WI38 (cell line): ENCODE results near the gene INTS11.
A peak's percentile ranks its signal among the peaks of the same experiment; 100 is the strongest.

Experiments used
- H3K4me3 ChIP-seq: 2 replicates; pipeline ENCODE4 v1.5.1; 2011; ENCODE audit warnings: low read depth, mild to moderate bottlenecking, control low read depth, low read length
- TF ChIP-seq, protein P1 (sequence below): IDR thresholded peaks from 2 replicates; pipeline ENCODE4 v1.5.1; 2012; ENCODE audit warnings: low read depth, mild to moderate bottlenecking, control low read depth, low read length

INTS11 gene

DNA sequence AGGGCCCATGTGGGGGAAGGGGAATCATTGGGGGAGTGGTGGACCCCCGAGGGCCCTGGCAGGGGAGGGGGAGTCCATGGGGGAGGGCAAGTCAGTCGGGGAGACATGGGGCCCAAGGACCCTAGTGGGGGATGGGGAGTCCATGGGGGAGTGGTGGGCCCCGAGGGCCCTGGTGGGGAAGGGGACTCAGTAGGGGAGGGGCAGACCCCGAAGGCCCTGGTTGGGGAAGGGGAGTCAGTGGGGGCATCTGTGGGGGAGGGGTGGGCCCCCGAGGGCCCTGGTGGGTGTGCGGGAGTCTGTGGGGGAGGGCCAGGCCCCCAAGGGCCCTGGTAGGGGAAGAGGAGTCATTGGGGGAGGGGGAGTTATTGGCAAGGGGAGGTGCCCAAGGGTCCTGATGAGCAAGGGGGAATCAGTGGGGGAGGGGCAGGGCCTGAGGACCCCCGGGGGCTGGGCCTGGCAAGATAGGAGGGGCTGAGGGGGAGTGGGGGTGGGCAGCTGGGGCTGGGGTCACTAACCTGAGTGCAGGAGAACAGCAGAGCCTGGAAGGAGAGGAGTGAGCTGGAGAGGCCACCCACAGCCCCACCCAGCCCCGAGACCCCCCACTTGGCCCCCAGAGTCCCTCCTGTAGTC lies 31.8 kb upstream of the INTS11 start:
- TF ChIP-seq, protein P1, sequence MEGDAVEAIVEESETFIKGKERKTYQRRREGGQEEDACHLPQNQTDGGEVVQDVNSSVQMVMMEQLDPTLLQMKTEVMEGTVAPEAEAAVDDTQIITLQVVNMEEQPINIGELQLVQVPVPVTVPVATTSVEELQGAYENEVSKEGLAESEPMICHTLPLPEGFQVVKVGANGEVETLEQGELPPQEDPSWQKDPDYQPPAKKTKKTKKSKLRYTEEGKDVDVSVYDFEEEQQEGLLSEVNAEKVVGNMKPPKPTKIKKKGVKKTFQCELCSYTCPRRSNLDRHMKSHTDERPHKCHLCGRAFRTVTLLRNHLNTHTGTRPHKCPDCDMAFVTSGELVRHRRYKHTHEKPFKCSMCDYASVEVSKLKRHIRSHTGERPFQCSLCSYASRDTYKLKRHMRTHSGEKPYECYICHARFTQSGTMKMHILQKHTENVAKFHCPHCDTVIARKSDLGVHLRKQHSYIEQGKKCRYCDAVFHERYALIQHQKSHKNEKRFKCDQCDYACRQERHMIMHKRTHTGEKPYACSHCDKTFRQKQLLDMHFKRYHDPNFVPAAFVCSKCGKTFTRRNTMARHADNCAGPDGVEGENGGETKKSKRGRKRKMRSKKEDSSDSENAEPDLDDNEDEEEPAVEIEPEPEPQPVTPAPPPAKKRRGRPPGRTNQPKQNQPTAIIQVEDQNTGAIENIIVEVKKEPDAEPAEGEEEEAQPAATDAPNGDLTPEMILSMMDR: no peak
- H3K4me3 ChIP-seq: peak overlapping the region; percentile 96

DNA sequence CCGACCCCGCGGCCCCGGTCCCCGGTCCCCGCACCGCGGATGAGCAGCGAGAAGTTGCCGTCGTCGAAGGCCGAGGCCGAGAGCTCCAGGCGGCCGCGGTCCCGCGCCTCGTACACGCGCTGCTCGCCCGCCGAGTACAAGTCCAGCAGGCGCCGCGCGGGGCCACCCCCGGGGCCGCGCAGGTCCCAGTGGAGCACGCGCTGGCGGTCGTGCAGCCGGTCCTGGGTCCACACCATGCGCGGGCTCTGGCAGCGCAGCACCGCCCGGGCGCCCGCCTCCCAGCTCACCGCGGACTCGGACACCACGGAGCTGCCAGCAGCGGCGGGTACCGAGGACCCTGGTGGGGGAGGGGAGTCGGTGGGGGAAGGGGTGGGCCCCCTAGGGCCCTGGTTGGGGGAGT lies 31.0 kb upstream of the INTS11 start:
- peak overlapping the region; percentile 41 for H3K4me3 ChIP-seq
- TF ChIP-seq, protein P1: no peak

DNA sequence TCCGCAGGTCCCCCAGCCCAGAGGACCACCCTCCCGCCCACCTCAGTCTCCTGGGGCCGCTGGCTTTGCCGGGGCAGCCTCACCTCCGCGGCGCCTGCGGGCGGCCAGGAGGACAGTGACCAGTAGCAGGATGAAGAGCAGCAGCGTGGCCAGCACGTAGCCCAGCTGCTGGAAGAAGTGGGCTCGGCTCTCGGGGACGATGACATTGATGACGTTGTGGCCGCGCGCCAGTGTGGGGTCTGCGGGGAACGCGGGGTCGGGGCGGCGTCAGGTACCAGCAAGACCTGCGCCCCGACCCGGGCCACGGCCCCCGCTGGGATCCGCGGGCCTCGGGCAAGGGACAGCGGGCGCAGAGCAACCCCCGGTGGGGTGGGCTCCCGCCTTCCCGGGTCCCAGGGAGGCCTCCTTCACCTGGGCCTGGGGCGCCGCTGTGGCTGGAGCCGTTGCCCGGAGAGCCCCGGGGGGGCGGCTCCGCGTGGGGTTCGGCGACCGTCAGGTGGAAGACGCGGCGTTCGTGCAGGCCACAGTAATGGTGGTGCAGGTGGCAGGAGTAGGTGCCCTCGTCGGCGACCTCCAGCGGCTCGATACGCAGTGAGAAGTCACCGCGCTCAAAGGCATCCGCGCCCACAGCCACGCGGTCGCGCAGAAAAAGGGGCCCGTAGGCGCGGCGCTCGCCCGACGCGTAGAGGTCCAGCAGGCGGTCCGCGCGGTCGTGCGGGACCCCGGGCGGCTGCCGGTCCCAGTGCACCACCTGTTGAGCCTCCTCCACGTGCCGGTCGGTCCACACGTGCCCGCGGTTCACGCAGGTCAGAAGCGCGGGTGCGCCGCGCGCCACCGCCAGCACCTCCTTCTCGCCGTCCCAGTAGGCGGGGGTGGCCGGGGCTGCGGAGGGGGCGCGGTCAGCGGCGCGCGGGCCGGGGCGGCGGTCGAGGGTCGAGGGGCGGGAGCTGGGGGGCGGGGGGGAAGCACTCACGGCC lies 30.1 kb upstream of the INTS11 start:
- no peak overlapping the region for H3K4me3 ChIP-seq

GRCh38 chr1:1353389-1354151 lies 29.1 kb upstream of the INTS11 start:
- TF ChIP-seq, protein P1: no peak
- no peak overlapping the region for H3K4me3 ChIP-seq

More for the DNA sequence above, 30.1 kb upstream of the INTS11 start:
- TF ChIP-seq, protein P1: no peak

GRCh38 chr1:1352786-1353388 lies 28.4 kb upstream of the INTS11 start:
- no peak overlapping the region for H3K4me3 ChIP-seq
- TF ChIP-seq, protein P1: no peak

DNA sequence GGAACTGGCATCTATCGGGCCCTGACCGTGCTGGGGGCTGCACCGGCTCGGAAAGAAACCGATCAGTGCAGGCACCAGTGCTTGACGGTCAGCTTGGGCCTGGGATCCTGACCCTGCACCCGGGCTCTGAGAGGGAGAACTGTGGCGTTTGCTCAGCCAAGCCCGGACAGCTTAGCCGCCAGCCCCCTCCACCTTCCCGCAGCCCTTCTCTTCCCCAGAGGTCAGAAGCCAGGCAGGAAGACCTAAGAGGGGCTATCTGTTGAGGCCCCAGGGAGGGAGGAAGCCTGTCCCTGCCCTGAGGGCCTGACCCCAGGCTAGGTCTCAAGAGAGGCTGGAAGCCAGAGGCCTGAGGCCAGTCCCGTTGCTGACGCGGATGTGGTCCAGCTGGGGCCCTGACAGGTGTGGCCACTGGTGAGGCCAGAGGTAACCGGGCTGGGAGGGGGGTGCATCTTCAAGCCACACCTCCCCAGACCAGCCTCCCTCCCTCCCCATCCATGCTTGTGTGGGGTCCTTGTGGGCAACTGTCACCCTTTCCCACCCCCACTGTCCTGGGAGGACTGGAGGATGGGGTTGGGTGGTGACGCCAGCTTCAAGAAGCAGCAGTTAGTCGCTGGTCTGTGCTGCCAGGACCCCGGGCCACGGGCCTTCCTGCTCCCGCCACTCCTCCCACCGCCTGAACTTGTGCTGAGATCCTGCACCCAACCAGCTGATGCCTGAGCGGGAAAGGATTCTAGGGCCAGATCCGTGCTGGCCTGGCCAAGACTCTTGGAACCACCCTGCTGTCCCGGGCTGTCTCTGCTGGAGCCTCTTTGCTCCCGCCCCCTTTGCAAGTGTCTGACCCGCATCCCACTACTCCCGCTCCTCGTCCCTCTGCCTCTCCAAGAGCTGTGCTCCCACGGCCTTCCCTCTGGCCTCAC lies 27.3 kb upstream of the INTS11 start:
- TF ChIP-seq, protein P1: no peak
- no peak overlapping the region for H3K4me3 ChIP-seq
